ENCODE measurements around the gene LORICRIN. TPM values are rescaled to one million over a fixed set of nuclear protein-coding genes. Genes with fewer than 3 reads are reported as not detected.

The LORICRIN gene
- total RNA-seq, 1 donor from 2014 or later, result not detected

DNA sequence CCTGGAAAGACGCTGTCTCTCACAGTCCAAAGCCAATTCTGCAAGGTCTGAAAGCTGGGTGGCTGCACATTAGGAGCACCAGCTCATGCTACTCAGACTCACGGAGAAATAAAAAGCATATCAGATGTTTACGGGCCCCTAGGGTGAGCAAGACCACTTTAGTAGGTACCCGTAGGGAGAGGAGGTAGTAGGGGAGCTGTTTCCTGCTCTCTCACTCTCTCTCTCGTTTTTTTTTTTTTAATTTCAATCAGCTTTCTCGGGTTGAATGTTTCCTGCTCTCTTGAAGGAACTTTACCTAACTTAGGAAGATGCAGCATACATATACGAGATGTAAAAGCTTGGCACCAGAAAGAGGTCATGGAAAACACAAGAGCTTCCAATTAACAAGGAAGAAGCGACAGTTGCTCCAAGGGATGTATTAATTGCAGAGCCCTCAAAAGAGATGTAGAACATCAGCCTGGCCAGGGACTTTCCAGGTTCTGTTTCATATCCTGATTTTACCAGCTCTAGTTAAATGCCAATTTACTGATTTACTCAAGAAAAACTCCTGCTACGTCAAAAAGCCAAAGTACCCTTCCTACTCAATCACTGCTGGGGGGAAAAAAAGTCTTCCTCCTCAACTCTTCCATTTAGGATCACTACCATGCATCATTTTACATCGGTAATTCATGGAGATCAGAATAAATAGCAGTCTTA lies 3.1 kb downstream of the LORICRIN start:
- Histone ChIP-seq H3K9me3 (replicated peaks) (no peaks in the 10 kb centered on the region), H3K36me3 (no peaks in the 10 kb centered on the region), H3K4me1 (peaks cover 19% of the 10 kb centered on the region), H3K4me3 (no peak overlapping the region), H3K27me3 (ENCODE audit: low read depth) (peaks cover 99% of the 10 kb centered on the region), H3K27ac (replicated peaks) (no peak overlapping the region)
- no peak for DNase-seq
- TF ChIP-seq CTCF (IDR thresholded peaks at IDR 0.05; ENCODE audit: borderline replicate concordance), result no peak
- intact Hi-C loops (cut with micrococcal nuclease), result no loop called here

DNA sequence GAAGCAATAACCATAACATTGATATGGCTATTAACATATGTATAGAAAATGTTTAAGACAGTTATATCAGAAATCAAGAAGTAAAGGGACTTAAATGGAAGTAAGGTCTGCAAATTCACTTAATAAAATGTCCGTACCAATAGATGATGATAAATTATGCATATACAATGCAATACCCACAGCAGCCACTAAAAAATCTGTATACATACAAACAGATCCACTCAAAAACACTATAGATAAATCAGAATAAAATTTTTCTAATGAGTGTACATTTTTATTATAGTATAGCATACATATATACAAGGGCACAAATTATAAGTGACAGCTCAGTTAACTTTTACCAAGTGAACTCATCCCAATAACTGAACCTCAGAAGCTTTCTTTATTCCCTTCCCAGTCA lies 6.0 kb downstream of the LORICRIN start:
- no peaks in the 10 kb centered on the region for H3K9me3 ChIP-seq (replicated peaks)
- peaks cover 93% of the 10 kb centered on the region for H3K27me3 ChIP-seq (ENCODE audit: low read depth)
- no peaks in the 10 kb centered on the region for H3K36me3 ChIP-seq
- no peak for DNase-seq
- no peak overlapping the region for H3K4me3 ChIP-seq
- H3K4me1 ChIP-seq, result peaks cover 19% of the 10 kb centered on the region
- no peak for TF ChIP-seq CTCF (IDR thresholded peaks at IDR 0.05; ENCODE audit: borderline replicate concordance)
- H3K27ac ChIP-seq (replicated peaks), result no peak overlapping the region
- intact Hi-C loops (cut with micrococcal nuclease), result no loop called here

DNA sequence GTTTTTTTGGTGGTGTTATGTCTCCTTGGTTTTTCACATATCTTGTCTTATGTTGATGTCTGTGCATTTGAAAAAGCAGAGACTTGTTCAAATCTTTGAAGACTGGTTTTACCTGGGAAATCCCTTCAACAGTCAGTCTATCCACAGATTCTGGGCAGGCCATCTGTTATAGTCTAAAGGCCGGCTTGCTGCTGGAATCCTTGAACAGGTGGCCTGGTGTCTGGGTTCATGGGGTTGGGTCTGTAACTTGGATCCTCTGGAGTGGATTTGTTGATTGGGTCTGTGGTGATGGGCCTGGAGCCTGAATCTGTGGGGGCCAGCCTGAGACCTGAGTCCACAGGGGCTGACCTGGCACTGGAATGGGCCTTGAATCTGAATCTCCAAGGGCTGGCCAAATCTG lies 12.2 kb downstream of the LORICRIN start:
- Histone ChIP-seq H3K36me3 (no peaks in the 10 kb centered on the region), H3K27ac (replicated peaks) (no peak overlapping the region), H3K27me3 (ENCODE audit: low read depth) (peaks cover 45% of the 10 kb centered on the region), H3K9me3 (replicated peaks) (no peaks in the 10 kb centered on the region), H3K4me1 (no peaks in the 10 kb centered on the region), H3K4me3 (no peak overlapping the region)
- DNase-seq, result no peak
- no peak for TF ChIP-seq CTCF (IDR thresholded peaks at IDR 0.05; ENCODE audit: borderline replicate concordance)
- intact Hi-C loops (cut with micrococcal nuclease), result no loop called here

DNA sequence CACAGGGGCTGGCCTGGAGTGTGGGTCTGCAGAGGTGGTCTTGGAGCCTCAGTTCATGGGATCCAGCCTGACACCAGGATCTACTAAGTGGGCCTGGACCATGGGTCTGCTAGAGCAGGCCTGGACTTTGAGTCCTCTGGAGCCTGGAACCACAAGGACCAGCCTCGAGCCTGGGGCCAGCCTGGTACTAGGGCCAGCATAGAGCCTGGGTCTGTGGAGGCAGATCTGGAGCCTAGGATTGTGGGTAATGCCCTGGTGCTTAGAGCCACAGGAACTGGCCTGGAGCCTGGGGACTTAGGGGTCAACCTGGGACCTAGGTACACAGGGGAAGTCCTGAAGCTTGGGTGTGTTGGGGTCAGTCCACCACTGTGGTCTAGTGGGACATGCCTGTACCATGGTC lies 12.7 kb downstream of the LORICRIN start:
- peaks cover 41% of the 10 kb centered on the region for H3K27me3 ChIP-seq (ENCODE audit: low read depth)
- H3K27ac ChIP-seq (replicated peaks), result no peak overlapping the region
- TF ChIP-seq CTCF (IDR thresholded peaks at IDR 0.05; ENCODE audit: borderline replicate concordance), result no peak
- intact Hi-C loops (cut with micrococcal nuclease), result no loop called here
- H3K9me3 ChIP-seq (replicated peaks), result no peaks in the 10 kb centered on the region
- no peak for DNase-seq
- no peaks in the 10 kb centered on the region for H3K36me3 ChIP-seq
- no peaks in the 10 kb centered on the region for H3K4me1 ChIP-seq
- no peak overlapping the region for H3K4me3 ChIP-seq

DNA sequence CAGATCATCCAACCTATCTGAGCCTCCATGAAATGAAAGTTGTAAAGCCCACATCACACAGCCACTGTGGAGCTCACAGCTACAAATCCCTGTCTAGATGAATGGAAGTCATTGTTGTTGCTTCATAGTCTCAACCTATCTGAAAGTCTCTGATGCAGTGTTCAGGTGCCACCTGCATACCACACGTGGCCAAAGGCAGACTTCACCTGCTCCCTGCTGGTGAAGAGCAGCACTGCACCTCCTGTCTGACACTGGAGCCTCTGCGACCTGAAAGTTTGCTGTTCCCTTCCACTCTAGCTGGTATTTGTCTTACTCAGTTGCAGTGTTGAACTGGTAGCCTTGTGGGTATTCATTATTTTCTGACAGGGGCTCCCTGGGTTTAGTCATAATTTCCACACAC lies 18.4 kb downstream of the LORICRIN start:
- H3K27me3 ChIP-seq (ENCODE audit: low read depth), result peaks cover 39% of the 10 kb centered on the region
- intact Hi-C loops (cut with micrococcal nuclease), result no loop called here
- peak; percentile 41 for TF ChIP-seq CTCF (IDR thresholded peaks at IDR 0.05; ENCODE audit: borderline replicate concordance)

More for the DNA sequence above, 18.4 kb downstream of the LORICRIN start:
- no peaks in the 10 kb centered on the region for H3K4me1 ChIP-seq
- no peak overlapping the region for H3K27ac ChIP-seq (replicated peaks)
- no peak overlapping the region for H3K4me3 ChIP-seq
- no peak for DNase-seq
- H3K36me3 ChIP-seq, result no peaks in the 10 kb centered on the region
- no peaks in the 10 kb centered on the region for H3K9me3 ChIP-seq (replicated peaks)

Measured in left ventricle myocardium inferior (tissue), 1 donor.